Gastrocnemius medialis (tissue), 4 donors: ENCODE data around the gene GSK3B.

Experiments used
- CTCF ChIP-seq, 5 experiments: fragments of 450-650 bp in 3 of 5; fragments of 200-600 bp in 2 of 5; sonication (generic) in 2 of 5; IDR thresholded peaks in 4 of 5; conservative IDR thresholded peaks in 1 of 5; 1 replicate in 4 of 5; 2 replicates in 1 of 5; pipeline ENCODE4 v1.5.1; 2016 to 2019; ENCODE audit warnings: antibody characterized with exemption in 5 of 5, mild to moderate bottlenecking in 3 of 5, moderate library complexity in 3 of 5
- POLR2A ChIP-seq, 2 donors: fragments of 450-650 bp; IDR thresholded peaks; one replicate each; pipeline ENCODE4 v1.6.1; 2017; ENCODE audit warnings: antibody characterized with exemption in 2 of 2, mild to moderate bottlenecking in 2 of 2, moderate library complexity in 2 of 2

- no peak for TF ChIP-seq CTCF (IDR thresholded peaks at IDR 0.05 in 4 of 5, conservative IDR thresholded peaks at IDR 0.05 in 1 of 5)
- no peak for TF ChIP-seq POLR2A (IDR thresholded peaks at IDR 0.05)
These were observed 311.8 kb downstream of the GSK3B start for GRCh38 chr3:119782460-119782859.
